ENCODE results near the gene CEP20. TPM values are rescaled to one million over a fixed set of nuclear protein-coding genes. Genes with fewer than 3 reads are reported as not detected.

CEP20 gene
- polyA plus RNA-seq, 2 of the 4 experiments (the other 2 are of a cell fraction): 58.7 to 97.5 TPM

GRCh38 chr16:15834502-15834901, 53.9 kb downstream of the CEP20 start:
- CTCF ChIA-PET: interaction anchor here (1.4 kb wide), 1 partner anchor 13 kb away, joined by 3 read pairs; no protein-coding TSS in a partner anchor
- POLR2A ChIA-PET: no interaction called here
- WGBS (ENCODE audit: missing lambda C conversion rate): 92% methylated on average over 4 of the region's 4 CpGs
- FAIRE-seq: no peak
- Histone ChIP-seq H3K4me1 (no peaks in the 10 kb centered on the region), H3K4me2 (no peak overlapping the region), H3K27ac (no peak overlapping the region), H3K9me3 (no peaks in the 10 kb centered on the region), H3K4me3 (no peak overlapping the region)
- no peak for ATAC-seq
- DNase-seq (ENCODE audit: low read depth in 1 of 2, low spot score in 1 of 2): no peak
- TF ChIP-seq EP300 (IDR thresholded peaks at IDR 0.05) (no peak), NPAS2 (CRISPR knock-in tag; IDR thresholded peaks at IDR 0.05; ENCODE audit: borderline replicate concordance) (no peak), POLR2A (IDR thresholded peaks at IDR 0.05; ENCODE audit: low read length) (no peak), SREBF2 (IDR thresholded peaks at IDR 0.05) (no peak), HOXB5 (CRISPR knock-in tag; IDR thresholded peaks at IDR 0.05) (no peak), NFE2L2 (conservative IDR thresholded peaks at IDR 0.05; ENCODE audit: low read length) (no peak), JUN (IDR thresholded peaks at IDR 0.05) (no peak)

- DNase-seq (ENCODE audit: low read depth in 1 of 2, low spot score in 1 of 2) (no peak), ATAC-seq (no peak), FAIRE-seq (no peak)
- Histone ChIP-seq H3K4me3 (no peak overlapping the region), H3K27ac (no peak overlapping the region), H3K4me1 (no peaks in the 10 kb centered on the region), H3K4me2 (no peak overlapping the region), H3K9me3 (no peaks in the 10 kb centered on the region)
- ChIA-PET CTCF (interaction anchor here (0.8 to 2.1 kb wide), 4 partner anchors 11 to 195 kb away, joined by 3 to 14 read pairs (median 3); no protein-coding TSS in a partner anchor), POLR2A (no interaction called here)
- 75% methylated on average over 9 of the region's 9 CpGs for WGBS (ENCODE audit: missing lambda C conversion rate)
- TF ChIP-seq NFE2L2 (conservative IDR thresholded peaks at IDR 0.05; ENCODE audit: low read length): no peak
- no peak for TF ChIP-seq CEBPB (IDR thresholded peaks at IDR 0.05)
- TF ChIP-seq BCL3 (IDR thresholded peaks at IDR 0.05): no peak
- TF ChIP-seq CBX8 (IDR thresholded peaks at IDR 0.05): no peak
- no peak for TF ChIP-seq PBX3 (IDR thresholded peaks at IDR 0.05)
- no peak for TF ChIP-seq POLR2AphosphoS2 (conservative IDR thresholded peaks at IDR 0.05; ENCODE audit: low read length)
- TF ChIP-seq HOXB13 (CRISPR knock-in tag; IDR thresholded peaks at IDR 0.05; ENCODE audit: low read depth): no peak
- TF ChIP-seq CHD2 (IDR thresholded peaks at IDR 0.05; ENCODE audit: low read length, partially characterized antibody): no peak
- TF ChIP-seq EHMT2 (IDR thresholded peaks at IDR 0.05; ENCODE audit: low read depth): no peak
- TF ChIP-seq FOXS1 (CRISPR knock-in tag; IDR thresholded peaks at IDR 0.05): no peak
- no peak for TF ChIP-seq ATOH8 (CRISPR knock-in tag; IDR thresholded peaks at IDR 0.05; ENCODE audit: low read depth)
- TF ChIP-seq CTCF (IDR thresholded peaks at IDR 0.05): no peak
- TF ChIP-seq CHD4 (IDR thresholded peaks at IDR 0.05; ENCODE audit: borderline replicate concordance): no peak
- TF ChIP-seq KDM5A (IDR thresholded peaks at IDR 0.05): no peak
- TF ChIP-seq GATA3 (IDR thresholded peaks at IDR 0.05; ENCODE audit: borderline replicate concordance): no peak
- no peak for TF ChIP-seq TP53 (CRISPR knock-in tag; IDR thresholded peaks at IDR 0.05)
Observed at GRCh38 chr16:15833541-15833940, 54.9 kb downstream of the CEP20 start.

All from A549 (cell line).